Ascending aorta (tissue), 2 donors: ENCODE data around the gene FIGLA. TPM values are rescaled to one million over a fixed set of nuclear protein-coding genes. Genes with fewer than 3 reads are reported as not detected.
"Not testable (repeated sequence)": the region's sequence is repeated elsewhere in the genome, so short reads cannot be mapped to it uniquely, and the experiment has no call there.

Experiments used
- DNase-seq, 2 donors: peaks; one replicate each; pipeline ENCODE4 v3.0.0-alpha.2; 2019; ENCODE audit warnings: low spot score in 2 of 2
- H3K27ac ChIP-seq, 2 donors: fragments of 200-600 bp; sonication (generic); one replicate each; pipeline ENCODE4 v1.5.1; 2016 to 2017; ENCODE audit warnings: mild to moderate bottlenecking in 1 of 2
- H3K27me3 ChIP-seq: fragments of 200-600 bp; sonication (generic); one replicate; pipeline ENCODE4 v1.5.1; 2017
- H3K36me3 ChIP-seq, 2 donors: fragments of 200-600 bp; sonication (generic); one replicate each; pipeline ENCODE4 v1.5.1; 2016
- H3K4me1 ChIP-seq, 2 donors: fragments of 200-600 bp; sonication (generic); one replicate each; pipeline ENCODE4 v1.5.1; 2016 to 2017; ENCODE audit warnings: mild to moderate bottlenecking in 1 of 2
- H3K4me3 ChIP-seq, 2 donors: fragments of 200-600 bp; sonication (generic); one replicate each; pipeline ENCODE4 v1.5.1; 2016 to 2017; ENCODE audit warnings: mild to moderate bottlenecking in 1 of 2
- H3K9me3 ChIP-seq, 2 donors: fragments of 200-600 bp; sonication (generic); one replicate each; pipeline ENCODE4 v1.5.1; 2016
- CTCF ChIP-seq, 3 experiments: fragments of 200-600 bp in 2 of 3; fragments of 450-650 bp in 1 of 3; sonication (generic) in 2 of 3; IDR thresholded peaks; one replicate each; pipeline ENCODE4 v1.5.1; 2016 to 2019; ENCODE audit warnings: antibody characterized with exemption in 3 of 3, mild to moderate bottlenecking in 1 of 3, moderate library complexity in 1 of 3
- intact Hi-C: fragments of 100-400 bp; cut with DNase I; formaldehyde crosslinking; loops from one replicate; pipeline ENCODE4 v1.15.1; 2023
- total RNA-seq: library from RNA; depleted of rRNA; stranded (reverse); fragments of >200 nt; gene quantifications from one replicate; pipeline ENCODE4 v1.1.0, GENCODE V29; 2016

FIGLA gene
- total RNA-seq, 1 donor from 2014 or later, result not detected

DNA sequence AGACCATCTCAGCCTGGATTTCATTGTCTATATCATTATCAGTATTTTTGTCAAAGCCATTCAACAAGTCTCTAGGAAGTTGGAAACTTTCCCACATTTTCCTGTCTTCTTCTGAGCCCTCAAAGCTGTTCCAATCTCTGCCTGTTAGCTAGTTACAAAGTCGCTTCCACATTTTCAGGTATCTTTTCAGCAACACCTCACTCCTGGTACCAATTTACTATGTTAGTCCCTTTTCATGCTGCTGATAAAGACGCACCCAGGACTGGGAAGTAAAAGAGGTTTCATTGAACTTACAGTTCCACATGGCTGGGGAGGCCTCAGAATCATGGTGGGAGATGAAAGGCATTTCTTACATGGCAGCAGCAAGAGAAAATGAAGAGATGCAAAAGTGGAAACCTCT is 9.3 kb upstream of the FIGLA start:
- H3K27me3 ChIP-seq, result no peaks in the 10 kb centered on the region
- intact Hi-C loops, result no loop called here
- DNase-seq, result no peak
- H3K27ac ChIP-seq, result no peak overlapping the region
- no peaks in the 10 kb centered on the region for H3K36me3 ChIP-seq
- no peak overlapping the region for H3K4me3 ChIP-seq
- no peaks in the 10 kb centered on the region for H3K4me1 ChIP-seq
- no peak for TF ChIP-seq CTCF (IDR thresholded peaks at IDR 0.05)
- H3K9me3 ChIP-seq, result no peaks in the 10 kb centered on the region

GRCh38 chr2:70797996-70798395 is 7.6 kb upstream of the FIGLA start:
- H3K27ac ChIP-seq, H3K4me3 ChIP-seq, intact Hi-C loops, H3K4me1 ChIP-seq, H3K9me3 ChIP-seq, H3K27me3 ChIP-seq, H3K36me3 ChIP-seq, DNase-seq: not testable (repeated sequence)

DNA sequence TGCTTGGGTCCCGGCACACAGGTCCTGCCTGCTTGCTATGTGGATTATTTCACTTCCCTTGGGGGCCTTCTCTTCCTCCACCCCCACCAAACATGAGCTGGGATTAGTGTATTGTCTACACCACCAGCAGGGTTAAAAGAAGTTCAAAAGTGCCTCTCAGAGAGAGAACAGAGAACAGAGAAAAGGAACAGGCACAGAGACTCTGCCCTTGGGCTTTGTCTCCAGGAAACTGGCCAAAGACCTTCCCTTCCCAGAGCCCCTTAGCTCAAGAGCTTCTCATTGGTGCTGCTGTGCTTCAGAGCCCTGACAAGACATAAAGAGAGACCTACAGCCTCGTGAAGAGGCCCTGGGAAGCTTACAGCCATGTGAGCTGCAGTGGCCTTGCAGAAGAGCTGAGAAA is 7.1 kb upstream of the FIGLA start:
- TF ChIP-seq CTCF (IDR thresholded peaks at IDR 0.05), result no peak
- no peak for DNase-seq
- Histone ChIP-seq H3K27me3 (no peaks in the 10 kb centered on the region), H3K27ac (no peak overlapping the region), H3K4me3 (no peak overlapping the region), H3K9me3 (no peaks in the 10 kb centered on the region), H3K36me3 (no peaks in the 10 kb centered on the region), H3K4me1 (no peaks in the 10 kb centered on the region)
- intact Hi-C loops, result no loop called here

GRCh38 chr2:70796262-70796661 is 5.8 kb upstream of the FIGLA start:
- no peak for TF ChIP-seq CTCF (IDR thresholded peaks at IDR 0.05)
- no peaks in the 10 kb centered on the region for H3K27me3 ChIP-seq
- intact Hi-C loops, result no loop called here
- no peaks in the 10 kb centered on the region for H3K36me3 ChIP-seq
- no peaks in the 10 kb centered on the region for H3K9me3 ChIP-seq
- no peak overlapping the region for H3K27ac ChIP-seq
- H3K4me1 ChIP-seq, result no peaks in the 10 kb centered on the region
- H3K4me3 ChIP-seq, result no peak overlapping the region
- DNase-seq, result no peak

- Histone ChIP-seq H3K9me3 (no peaks in the 10 kb centered on the region), H3K27ac (no peak overlapping the region), H3K36me3 (no peaks in the 10 kb centered on the region), H3K4me3 (no peak overlapping the region), H3K27me3 (no peaks in the 10 kb centered on the region), H3K4me1 (no peaks in the 10 kb centered on the region)
- DNase-seq, result no peak
- no peak for TF ChIP-seq CTCF (IDR thresholded peaks at IDR 0.05)
- intact Hi-C loops, result no loop called here
These were observed 4.9 kb upstream of the FIGLA start for GRCh38 chr2:70795164-70795995.

DNA sequence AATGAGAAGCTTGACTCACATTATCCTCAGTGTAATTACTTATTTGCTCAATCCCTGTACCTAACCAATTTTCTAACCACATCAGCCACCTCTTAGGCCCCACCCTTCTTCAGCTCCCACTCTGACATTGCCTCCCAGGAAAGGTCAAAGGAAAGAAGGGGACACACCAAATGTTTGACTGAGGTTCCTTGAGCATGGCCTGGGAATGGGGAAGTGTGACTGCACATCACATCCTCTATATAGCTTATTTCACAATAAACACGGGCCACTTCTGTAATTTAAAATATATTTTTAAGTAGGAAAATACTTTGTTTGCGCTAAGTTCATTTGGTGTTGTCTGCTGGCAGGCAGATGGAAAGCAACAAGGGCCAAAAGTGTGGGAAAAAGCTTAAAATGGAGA is 3.0 kb upstream of the FIGLA start:
- Histone ChIP-seq H3K4me1 (peaks cover 0 to 2% of the 10 kb centered on the region in 2 donors), H3K27me3 (no peaks in the 10 kb centered on the region)
- intact Hi-C loops, result no loop called here

More for the DNA sequence above, 3.0 kb upstream of the FIGLA start:
- no peak overlapping the region for H3K27ac ChIP-seq
- H3K4me3 ChIP-seq, result no peak overlapping the region
- no peak for TF ChIP-seq CTCF (IDR thresholded peaks at IDR 0.05)
- H3K9me3 ChIP-seq, result no peaks in the 10 kb centered on the region
- DNase-seq, result no peak
- no peaks in the 10 kb centered on the region for H3K36me3 ChIP-seq
